H9 (cell line): Measurements from ENCODE around the gene P3H2. TPM values are rescaled to one million over a fixed set of nuclear protein-coding genes. Genes with fewer than 3 reads are reported as not detected.

ENCODE experiments used
- DNase-seq: peaks from one replicate; pipeline ENCODE4 v3.0.0-alpha.2; 2017
- H2AFZ ChIP-seq: one replicate; pipeline ENCODE4 v1.6.1; 2013; ENCODE audit warnings: mild to moderate bottlenecking, low read length, control low read depth, moderate library complexity
- H2AK5ac ChIP-seq: 2 replicates; pipeline ENCODE4 v1.6.1; 2013; ENCODE audit warnings: low read length, control low read depth, mixed read lengths; ENCODE audit not compliant: insufficient read length
- H2BK120ac ChIP-seq: one replicate; pipeline ENCODE4 v1.6.1; 2013; ENCODE audit warnings: low read depth, mild to moderate bottlenecking, low read length, control low read depth, inconsistent platforms; ENCODE audit not compliant: poor library complexity, severe bottlenecking
- H2BK12ac ChIP-seq: 2 replicates; pipeline ENCODE4 v1.6.1; 2013; ENCODE audit warnings: low read length, control low read depth, mixed read lengths, low read depth; ENCODE audit not compliant: insufficient read length
- H2BK15ac ChIP-seq: 2 replicates; pipeline ENCODE4 v1.6.1; 2013; ENCODE audit warnings: low read depth, low read length, control low read depth
- H2BK20ac ChIP-seq: one replicate; pipeline ENCODE4 v1.6.1; 2013; ENCODE audit warnings: low read depth, mild to moderate bottlenecking, low read length, control low read depth, inconsistent platforms; ENCODE audit not compliant: poor library complexity, severe bottlenecking
- H2BK5ac ChIP-seq: 2 replicates; pipeline ENCODE4 v1.6.1; 2013; ENCODE audit warnings: low read length, control low read depth, mixed read lengths; ENCODE audit not compliant: insufficient read length
- H3K14ac ChIP-seq: 2 replicates; pipeline ENCODE4 v1.6.1; 2013; ENCODE audit warnings: low read length, control low read depth; ENCODE audit not compliant: insufficient read depth
- H3K18ac ChIP-seq: 2 replicates; pipeline ENCODE4 v1.6.1; 2013; ENCODE audit warnings: low read depth, mild to moderate bottlenecking, mixed read lengths, low read length, control low read depth; ENCODE audit not compliant: insufficient read length
- H3K23ac ChIP-seq: 2 replicates; pipeline ENCODE4 v1.6.1; 2013; ENCODE audit warnings: low read length, control low read depth, mixed read lengths, low read depth; ENCODE audit not compliant: insufficient read length
- H3K23me2 ChIP-seq: 2 replicates; pipeline ENCODE4 v1.6.1; 2013; ENCODE audit warnings: low read depth, mild to moderate bottlenecking, mixed read lengths, low read length, control low read depth; ENCODE audit not compliant: insufficient read length, poor library complexity, severe bottlenecking
- H3K27ac ChIP-seq: 2 replicates; pipeline ENCODE4 v1.5.1; 2013; ENCODE audit warnings: low read length, control low read depth, mixed read lengths, low read depth; ENCODE audit not compliant: insufficient read length
- H3K27me3 ChIP-seq: 2 replicates; pipeline ENCODE4 v1.6.1; 2013; ENCODE audit warnings: low read length, control low read depth, inconsistent platforms; ENCODE audit not compliant: insufficient read depth
- H3K4ac ChIP-seq: 2 replicates; pipeline ENCODE4 v1.6.1; 2013; ENCODE audit warnings: low read depth, mild to moderate bottlenecking, control low read depth, inconsistent platforms, low read length, moderate library complexity
- H3K4me1 ChIP-seq: 2 replicates; pipeline ENCODE4 v1.6.1; 2013; ENCODE audit warnings: low read length, control low read depth, inconsistent platforms; ENCODE audit not compliant: insufficient read depth
- H3K4me2 ChIP-seq: 2 replicates; pipeline ENCODE4 v1.6.1; 2013; ENCODE audit warnings: low read length, control low read depth, mixed read lengths; ENCODE audit not compliant: insufficient read length, insufficient read depth
- H3K56ac ChIP-seq: 2 replicates; pipeline ENCODE4 v1.6.1; 2013; ENCODE audit warnings: low read depth, mild to moderate bottlenecking, mixed read lengths, low read length, control low read depth; ENCODE audit not compliant: insufficient read length
- H3K79me1 ChIP-seq: 2 replicates; pipeline ENCODE4 v1.6.1; 2013; ENCODE audit warnings: low read depth, mild to moderate bottlenecking, moderate library complexity, low read length, control low read depth, inconsistent platforms; ENCODE audit not compliant: insufficient read depth, poor library complexity, severe bottlenecking
- H3K79me2 ChIP-seq: 2 replicates; pipeline ENCODE4 v1.6.1; 2013; ENCODE audit warnings: low read length, control low read depth, inconsistent platforms; ENCODE audit not compliant: insufficient read depth
- H3K9ac ChIP-seq: 2 replicates; pipeline ENCODE4 v1.6.1; 2013; ENCODE audit warnings: low read length, control low read depth, mixed read lengths; ENCODE audit not compliant: insufficient read length; ENCODE audit errors: extremely low read depth
- H3K9me3 ChIP-seq: one replicate; pipeline ENCODE4 v1.6.1; 2013; ENCODE audit warnings: low read depth, low read length, inconsistent platforms; ENCODE audit not compliant: control insufficient read depth
- H3T11ph ChIP-seq: one replicate; pipeline ENCODE4 v1.6.1; 2013; ENCODE audit warnings: mild to moderate bottlenecking, low read length, control low read depth, inconsistent platforms
- H4K20me1 ChIP-seq: one replicate; pipeline ENCODE4 v1.6.1; 2013; ENCODE audit not compliant: control insufficient read depth, insufficient read length, insufficient read depth
- H4K5ac ChIP-seq: 2 replicates; pipeline ENCODE4 v1.6.1; 2013; ENCODE audit warnings: low read depth, mild to moderate bottlenecking, mixed read lengths, low read length, control low read depth; ENCODE audit not compliant: insufficient read length
- H4K8ac ChIP-seq: replicated peaks from 2 replicates; pipeline ENCODE4 v1.6.1; 2013; ENCODE audit warnings: low read length, control low read depth, mixed read lengths, low read depth; ENCODE audit not compliant: insufficient read length
- H4K91ac ChIP-seq: 2 replicates; pipeline ENCODE4 v1.6.1; 2013; ENCODE audit warnings: low read depth, mild to moderate bottlenecking, moderate library complexity, mixed read lengths, low read length, control low read depth; ENCODE audit not compliant: insufficient read length
- H3K27ac Mint-ChIP-seq, 3 experiments: 2 replicates in 2 of 3; 3 replicates in 1 of 3; pipeline ENCODE4 v1.8.0; 2020 to 2021; ENCODE audit warnings: mixed read lengths in 3 of 3, mild to moderate bottlenecking in 1 of 3, moderate library complexity in 1 of 3
- H3K27me3 Mint-ChIP-seq: 2 replicates; pipeline ENCODE4 v1.8.0; 2021; ENCODE audit warnings: low read depth, mild to moderate bottlenecking, moderate library complexity, mixed read lengths
- H3K36me3 Mint-ChIP-seq, 3 experiments: 2 replicates in 2 of 3; 3 replicates in 1 of 3; pipeline ENCODE4 v1.8.0; 2020 to 2021; ENCODE audit warnings: low read depth in 3 of 3, mixed read lengths in 3 of 3; ENCODE audit not compliant: insufficient read depth in 1 of 3
- H3K4me1 Mint-ChIP-seq, 2 experiments: 2 replicates each; pipeline ENCODE4 v1.8.0; 2020; ENCODE audit warnings: mixed read lengths in 2 of 2
- H3K4me3 Mint-ChIP-seq, 2 experiments: 2 replicates in 1 of 2; 3 replicates in 1 of 2; pipeline ENCODE4 v1.8.0; 2020 to 2021; ENCODE audit warnings: mild to moderate bottlenecking in 2 of 2, mixed read lengths in 2 of 2, moderate library complexity in 1 of 2
- H3K9me3 Mint-ChIP-seq, 2 experiments: 2 replicates in 1 of 2; 3 replicates in 1 of 2; pipeline ENCODE4 v1.8.0; 2020; ENCODE audit warnings: mild to moderate bottlenecking in 2 of 2, mixed read lengths in 2 of 2, moderate library complexity in 1 of 2
- CTCF ChIP-seq: fragments of 200-600 bp; sonication (generic); conservative IDR thresholded peaks from 3 replicates; pipeline ENCODE4 v1.8.0; 2021; ENCODE audit warnings: antibody characterized with exemption, mild to moderate bottlenecking
- WGBS: extraction: QIAGEN DNeasy Blood & Tissue Kit; methylation state at CpG from one replicate; pipeline ENCODE4 v1.1.7; 2013; ENCODE audit warnings: missing lambda C conversion rate, low lambda C conversion rate, mixed read lengths; ENCODE audit not compliant: insufficient read length; ENCODE audit errors: extremely low coverage; 5-methylcytosine and 5-hydroxymethylcytosine counted together
- total RNA-seq: library from RNA; stranded (reverse); gene quantifications from 2 replicates; pipeline ENCODE4 v1.2.1, GENCODE V29; 2021

Gene P3H2
- total RNA-seq, 1 experiment from 2014 or later: 41.5 TPM

- 100% methylated on average over 1 of the region's 4 CpGs for WGBS
- Histone ChIP-seq H3K27ac (no peak overlapping the region), H3K9ac (no peak overlapping the region), H4K91ac (no peak overlapping the region), H3K23ac (no peak overlapping the region), H3K18ac (no peak overlapping the region), H2BK5ac (no peak overlapping the region), H3K14ac (no peak overlapping the region), H2AK5ac (no peak overlapping the region), H3K23me2 (no peaks in the 10 kb centered on the region), H3K79me2 (no peaks in the 10 kb centered on the region), H4K5ac (no peak overlapping the region), H3T11ph (no peak overlapping the region), H2AFZ (no peak overlapping the region), H2BK120ac (no peak overlapping the region), H3K4me1 (no peaks in the 10 kb centered on the region), H4K20me1 (no peaks in the 10 kb centered on the region), H4K8ac (no peak overlapping the region), H3K9me3 (no peaks in the 10 kb centered on the region), H3K56ac (no peak overlapping the region), H3K4ac (no peak overlapping the region), H2BK20ac (no peak overlapping the region), H3K4me2 (no peak overlapping the region), H2BK12ac (no peak overlapping the region), H2BK15ac (no peak overlapping the region), H3K27me3 (no peaks in the 10 kb centered on the region), H3K79me1 (no peaks in the 10 kb centered on the region)
- Mint-ChIP-seq H3K27ac (0 out of 7 replicates have a peak overlapping the region, but pooled peaks of 1 of the 3 experiments have one; percentile 53), H3K9me3 (no peaks in the 10 kb centered on the region), H3K4me1 (peaks cover 17 to 29% of the 10 kb centered on the region in 2 experiments), H3K27me3 (no peaks in the 10 kb centered on the region), H3K36me3 (peaks cover 0 to 20% (median 12%) of the 10 kb centered on the region in 3 experiments; a peak in 4 of 7 replicates), H3K4me3 (no peak overlapping the region)
- TF ChIP-seq CTCF: no peak
- no peak for DNase-seq
Measured at GRCh38 chr3:189962466-189962865, 158.2 kb downstream of the P3H2 start.
